ENCODE measurements around the gene AHNAK. TPM values are rescaled to one million over a fixed set of nuclear protein-coding genes. Genes with fewer than 3 reads are reported as not detected.

AHNAK gene
- total and polyA plus RNA-seq, 11 donors = 84.4 to 861 (median 384) TPM

- H3K27ac ChIP-seq = no peak overlapping the region
- no peak overlapping the region for H3K4me3 ChIP-seq
- no peak for ATAC-seq
- WGBS, 4 donors = 86 to 90% (median 87%) methylated on average over 16 of the region's 16 CpGs
- no peaks in the 10 kb centered on the region for H3K27me3 ChIP-seq
- no peaks in the 10 kb centered on the region for H3K36me3 ChIP-seq
- TF ChIP-seq, protein P1, sequence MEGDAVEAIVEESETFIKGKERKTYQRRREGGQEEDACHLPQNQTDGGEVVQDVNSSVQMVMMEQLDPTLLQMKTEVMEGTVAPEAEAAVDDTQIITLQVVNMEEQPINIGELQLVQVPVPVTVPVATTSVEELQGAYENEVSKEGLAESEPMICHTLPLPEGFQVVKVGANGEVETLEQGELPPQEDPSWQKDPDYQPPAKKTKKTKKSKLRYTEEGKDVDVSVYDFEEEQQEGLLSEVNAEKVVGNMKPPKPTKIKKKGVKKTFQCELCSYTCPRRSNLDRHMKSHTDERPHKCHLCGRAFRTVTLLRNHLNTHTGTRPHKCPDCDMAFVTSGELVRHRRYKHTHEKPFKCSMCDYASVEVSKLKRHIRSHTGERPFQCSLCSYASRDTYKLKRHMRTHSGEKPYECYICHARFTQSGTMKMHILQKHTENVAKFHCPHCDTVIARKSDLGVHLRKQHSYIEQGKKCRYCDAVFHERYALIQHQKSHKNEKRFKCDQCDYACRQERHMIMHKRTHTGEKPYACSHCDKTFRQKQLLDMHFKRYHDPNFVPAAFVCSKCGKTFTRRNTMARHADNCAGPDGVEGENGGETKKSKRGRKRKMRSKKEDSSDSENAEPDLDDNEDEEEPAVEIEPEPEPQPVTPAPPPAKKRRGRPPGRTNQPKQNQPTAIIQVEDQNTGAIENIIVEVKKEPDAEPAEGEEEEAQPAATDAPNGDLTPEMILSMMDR (IDR thresholded peaks at IDR 0.05) = no peak
- no peak for TF ChIP-seq POLR2A (IDR thresholded peaks at IDR 0.05)
- DNase-seq = no peak
- H3K4me1 ChIP-seq = peaks cover 0 to 19% (median 10%) of the 10 kb centered on the region in 12 donors
- no peaks in the 10 kb centered on the region for H3K9me3 ChIP-seq
- intact Hi-C loops (cut with DNase I) = loop anchor here in 9 of 10 donors (5.0 to 10.0 kb wide), 8 partner anchors 95 to 473 kb away; partner anchors contain the start of gene AHNAK (in 2 of the 9)
Measured at GRCh38 chr11:62391642-62392425, 154.8 kb downstream of the AHNAK start.

DNA sequence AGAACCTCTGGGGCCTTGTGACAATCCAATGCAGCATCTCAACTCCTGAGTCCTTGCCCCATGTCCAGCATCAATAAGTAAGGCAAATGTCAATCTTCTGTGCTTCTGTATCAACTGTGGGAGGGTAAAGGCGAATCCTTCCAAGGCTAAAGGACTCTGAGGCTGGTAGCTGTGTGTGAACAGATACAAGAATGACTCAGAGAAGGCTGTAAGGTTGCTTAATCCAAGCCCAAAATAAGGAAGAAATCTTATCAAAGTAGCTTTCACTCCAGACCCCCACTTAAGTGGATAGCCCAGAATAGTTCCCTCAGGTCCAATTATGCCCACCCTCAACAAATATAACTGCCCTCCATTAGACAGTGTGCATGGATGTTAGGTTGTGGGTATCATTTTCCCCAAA is 155.9 kb downstream of the AHNAK start:
- intact Hi-C loops (cut with DNase I) = loop anchor here in 9 of 10 donors (5.0 to 10.0 kb wide), 8 partner anchors 97 to 474 kb away; partner anchors contain the start of gene AHNAK (in 2 of the 9)

DNA sequence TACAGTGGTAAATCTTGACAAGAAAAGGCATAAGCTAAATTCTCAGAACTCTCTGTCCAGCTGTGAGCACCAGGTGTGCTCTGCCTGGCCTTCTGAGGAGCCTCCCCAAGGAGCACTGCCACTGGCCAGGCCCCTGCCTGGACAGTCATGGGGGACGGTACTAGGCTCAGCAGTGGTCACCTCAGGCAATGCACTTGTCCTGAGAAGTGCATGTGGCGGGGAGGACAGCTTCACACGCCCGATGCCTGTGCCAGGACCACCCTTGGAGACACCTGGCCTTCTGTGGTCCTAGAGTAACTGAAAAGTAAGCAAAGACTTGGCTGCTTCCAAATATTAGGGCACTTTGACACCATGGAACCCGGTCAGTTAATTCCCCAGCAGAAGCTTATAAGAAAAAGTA is 156.4 kb downstream of the AHNAK start:
- no peaks in the 10 kb centered on the region for H3K9me3 ChIP-seq
- no peaks in the 10 kb centered on the region for H3K27me3 ChIP-seq
- H3K4me3 ChIP-seq = no peak overlapping the region
- H3K4me1 ChIP-seq = peaks cover 0 to 9% (median 3%) of the 10 kb centered on the region in 12 donors
- no peak for ATAC-seq
- H3K27ac ChIP-seq = no peak overlapping the region
- 75 to 90% (median 79%) methylated on average over 5 of the region's 5 CpGs for WGBS, 4 donors
- no peaks in the 10 kb centered on the region for H3K36me3 ChIP-seq
- intact Hi-C loops (cut with DNase I) = loop anchor here in 9 of 10 donors (5.0 to 10.0 kb wide), 8 partner anchors 97 to 475 kb away; partner anchors contain the start of gene AHNAK (in 2 of the 9)
- no peak for TF ChIP-seq POLR2A (IDR thresholded peaks at IDR 0.05)
- TF ChIP-seq, protein P1 (IDR thresholded peaks at IDR 0.05) = no peak
- no peak for DNase-seq

More for the DNA sequence above, 155.9 kb downstream of the AHNAK start:
- Histone ChIP-seq H3K4me1 (peaks cover 0 to 12% (median 7%) of the 10 kb centered on the region in 12 donors), H3K36me3 (no peaks in the 10 kb centered on the region), H3K4me3 (no peak overlapping the region), H3K27ac (no peak overlapping the region), H3K9me3 (no peaks in the 10 kb centered on the region), H3K27me3 (no peaks in the 10 kb centered on the region)
- ATAC-seq = no peak
- TF ChIP-seq POLR2A (IDR thresholded peaks at IDR 0.05) = no peak
- TF ChIP-seq, protein P1 (IDR thresholded peaks at IDR 0.05) = no peak
- 55 to 100% (median 96%) methylated on average over 1 of the region's 1 CpG for WGBS, 4 donors
- DNase-seq = no peak

DNA sequence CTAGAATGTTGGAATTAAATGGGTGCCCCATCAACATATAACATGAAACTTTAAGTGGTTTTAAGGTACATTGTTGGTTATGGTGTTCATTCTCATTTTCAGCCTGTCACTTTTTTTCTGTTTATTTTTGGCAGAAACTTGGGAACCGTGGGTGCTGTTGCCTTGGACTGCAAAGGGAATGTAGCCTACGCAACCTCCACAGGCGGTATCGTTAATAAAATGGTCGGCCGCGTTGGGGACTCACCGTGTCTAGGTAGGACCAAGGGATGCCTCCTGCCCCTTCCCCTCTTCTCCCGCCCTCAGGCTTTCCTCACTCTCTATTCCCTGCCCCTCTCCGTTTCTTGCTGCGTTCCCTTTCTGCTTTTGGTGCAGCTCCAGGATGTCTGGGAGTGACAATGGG is 157.6 kb downstream of the AHNAK start:
- intact Hi-C loops (cut with DNase I) = loop anchor here in 1 of 10 donors (10.0 kb wide), 1 partner anchor 476 kb away; no protein-coding TSS in a partner anchor
- 83 to 86% (median 83%) methylated on average over 11 of the region's 11 CpGs for WGBS, 4 donors
- Histone ChIP-seq H3K27me3 (no peaks in the 10 kb centered on the region), H3K36me3 (no peaks in the 10 kb centered on the region), H3K27ac (no peak overlapping the region), H3K4me3 (no peak overlapping the region), H3K9me3 (no peaks in the 10 kb centered on the region), H3K4me1 (no peaks in the 10 kb centered on the region)
- ATAC-seq (no peak), DNase-seq (no peak)
- TF ChIP-seq, protein P1 (IDR thresholded peaks at IDR 0.05) = no peak
- no peak for TF ChIP-seq POLR2A (IDR thresholded peaks at IDR 0.05)
